GM23248 (cell line): ENCODE results near the gene QRICH1.

Experiments
- EZH2 ChIP-seq: fragments of 200-600 bp; sonication (generic); IDR thresholded peaks from 2 replicates; pipeline ENCODE4 v1.6.1; 2018; ENCODE audit warnings: antibody characterized with exemption, mild to moderate bottlenecking; ENCODE audit not compliant: insufficient read depth, poor library complexity, severe bottlenecking
- EZH2phosphoT487 ChIP-seq: fragments of 200-600 bp; sonication (generic); IDR thresholded peaks from 2 replicates; pipeline ENCODE4 v1.6.1; 2018; ENCODE audit warnings: antibody characterized with exemption, moderate library complexity, mild to moderate bottlenecking, low read depth; ENCODE audit not compliant: insufficient read depth

GRCh38 chr3:49076116-49076515 lies 17.8 kb downstream of the QRICH1 start:
- TF ChIP-seq EZH2 (no peak), EZH2phosphoT487 (no peak)
